HG03520 (cell line): ENCODE results near the gene MRM1.

Experiments used
- ATAC-seq: cut with Tn5 transposase; IDR thresholded peaks from one replicate; pipeline ENCODE4 v1.9.1; 2021; ENCODE audit warnings: mild to moderate bottlenecking, moderate library complexity; ENCODE audit not compliant: unreplicated experiment

The MRM1 gene, protein sequence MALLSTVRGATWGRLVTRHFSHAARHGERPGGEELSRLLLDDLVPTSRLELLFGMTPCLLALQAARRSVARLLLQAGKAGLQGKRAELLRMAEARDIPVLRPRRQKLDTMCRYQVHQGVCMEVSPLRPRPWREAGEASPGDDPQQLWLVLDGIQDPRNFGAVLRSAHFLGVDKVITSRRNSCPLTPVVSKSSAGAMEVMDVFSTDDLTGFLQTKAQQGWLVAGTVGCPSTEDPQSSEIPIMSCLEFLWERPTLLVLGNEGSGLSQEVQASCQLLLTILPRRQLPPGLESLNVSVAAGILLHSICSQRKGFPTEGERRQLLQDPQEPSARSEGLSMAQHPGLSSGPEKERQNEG

DNA sequence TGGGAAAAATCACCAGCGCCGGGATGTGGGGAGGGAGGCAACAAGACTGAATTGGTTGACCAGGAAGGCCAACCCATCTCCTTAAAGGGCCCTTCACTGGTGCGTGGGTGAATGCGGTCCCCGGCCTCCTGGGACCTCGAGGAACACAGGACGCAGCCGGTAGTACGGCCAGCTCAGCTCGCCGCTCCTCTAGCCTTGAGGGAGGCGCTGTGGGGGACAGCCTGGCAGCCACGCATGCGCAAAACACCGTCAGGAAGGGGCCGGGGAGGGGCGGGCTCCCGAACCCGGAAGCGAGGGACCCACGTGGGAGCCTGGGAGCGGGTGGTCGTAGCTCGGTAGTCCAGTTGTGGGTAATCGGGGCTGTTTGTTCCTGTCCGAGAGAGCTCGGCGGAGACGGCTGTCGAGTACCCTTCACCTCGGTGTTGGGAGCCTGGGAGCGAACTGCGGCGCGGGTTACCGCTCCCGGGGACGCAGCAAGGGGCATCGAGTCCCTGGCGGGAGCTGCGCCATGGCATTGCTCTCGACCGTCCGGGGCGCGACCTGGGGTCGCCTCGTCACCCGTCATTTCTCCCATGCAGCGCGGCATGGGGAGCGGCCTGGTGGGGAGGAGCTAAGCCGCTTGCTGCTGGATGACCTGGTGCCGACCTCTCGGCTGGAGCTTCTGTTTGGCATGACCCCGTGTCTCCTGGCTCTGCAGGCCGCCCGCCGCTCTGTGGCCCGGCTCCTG lies at the start of gene MRM1:
Gene MRM1, plus strand, starts transcription at position 281 of the 727 bp plus-strand sequence. Its CDS starts 228 bp downstream, at position 509.
- peak; percentile 71 for ATAC-seq

GRCh38 chr17:36553459-36553858 lies 47.9 kb upstream of the MRM1 start:
- no peak for ATAC-seq

DNA sequence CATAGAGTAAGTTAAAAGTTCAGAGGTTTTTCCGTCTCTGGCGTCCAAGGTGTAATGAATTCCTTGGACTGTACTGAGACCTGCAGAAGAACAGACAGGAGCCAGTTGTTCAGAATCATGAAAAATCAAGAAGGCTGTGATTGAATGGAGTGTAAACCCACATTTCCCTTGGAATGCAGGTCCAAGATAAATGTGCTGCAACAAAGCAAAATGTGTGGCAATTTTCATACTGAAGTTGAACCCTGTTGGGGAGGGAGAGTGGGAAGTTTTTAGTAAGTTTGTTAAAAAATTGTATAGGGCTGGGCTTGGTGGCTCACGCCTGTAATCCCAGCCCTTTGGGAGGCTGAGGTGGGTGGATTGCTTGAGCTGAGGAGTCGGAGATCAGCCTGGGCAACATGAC lies 35.3 kb upstream of the MRM1 start:
- ATAC-seq = no peak

DNA sequence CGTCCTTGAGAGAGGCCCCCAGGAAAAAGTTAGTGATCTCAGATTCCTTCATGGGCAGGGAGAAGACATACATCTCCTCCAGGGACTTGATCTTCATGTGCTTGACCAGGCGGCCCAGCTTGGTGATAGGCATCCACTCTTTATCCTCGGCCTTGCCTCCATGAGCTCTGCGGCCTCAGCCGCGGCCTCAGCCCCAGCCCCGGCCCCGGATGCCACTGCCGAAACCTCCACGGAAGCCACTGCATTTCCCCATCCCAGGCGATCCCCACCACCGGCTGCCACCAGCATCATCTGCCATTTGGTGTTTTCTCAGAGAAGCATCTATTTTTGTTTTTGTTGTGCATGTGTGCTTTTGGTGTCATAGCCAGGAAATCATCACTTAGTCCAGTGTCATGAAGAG lies 26.4 kb upstream of the MRM1 start:
- no peak for ATAC-seq

DNA sequence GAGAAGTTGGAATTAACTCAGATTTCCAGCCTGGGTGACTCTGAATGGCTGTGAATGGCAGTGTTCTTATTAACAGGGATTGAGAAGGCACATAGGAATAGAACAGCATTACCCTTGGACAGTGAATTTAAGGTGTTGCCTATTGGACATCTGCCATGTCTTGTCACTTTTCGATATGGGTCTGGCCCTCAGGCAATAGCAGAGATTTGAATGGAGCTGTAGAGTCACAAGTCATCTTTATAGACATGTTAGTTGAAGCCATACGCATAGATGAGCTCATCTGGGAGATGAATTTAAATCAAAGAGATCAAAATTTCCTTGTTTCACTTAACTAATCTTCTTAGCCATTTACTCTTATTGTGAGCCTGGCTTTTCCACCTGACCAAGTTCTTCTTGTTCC lies 24.6 kb upstream of the MRM1 start:
- ATAC-seq = no peak

DNA sequence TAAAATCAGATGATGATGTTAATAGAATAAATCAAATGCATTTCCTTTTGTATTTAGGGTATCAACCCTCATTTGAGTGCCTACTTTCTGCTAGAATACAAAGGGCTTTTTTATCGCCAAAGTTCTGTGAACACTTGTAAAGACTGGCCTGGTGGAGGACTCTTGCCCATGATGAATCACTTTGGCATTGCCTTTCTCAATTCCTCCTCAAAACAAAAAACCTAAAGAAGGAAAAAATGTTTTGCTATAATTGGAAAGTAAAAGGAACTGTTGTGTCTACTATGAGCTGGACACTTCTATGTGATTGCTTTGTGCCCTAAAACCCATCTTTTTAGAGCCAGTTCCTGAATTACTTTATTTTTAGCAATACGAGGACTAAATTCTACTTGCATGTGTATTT lies 22.7 kb upstream of the MRM1 start:
- ATAC-seq = no peak

GRCh38 chr17:36583787-36584186 lies 17.6 kb upstream of the MRM1 start:
- no peak for ATAC-seq

DNA sequence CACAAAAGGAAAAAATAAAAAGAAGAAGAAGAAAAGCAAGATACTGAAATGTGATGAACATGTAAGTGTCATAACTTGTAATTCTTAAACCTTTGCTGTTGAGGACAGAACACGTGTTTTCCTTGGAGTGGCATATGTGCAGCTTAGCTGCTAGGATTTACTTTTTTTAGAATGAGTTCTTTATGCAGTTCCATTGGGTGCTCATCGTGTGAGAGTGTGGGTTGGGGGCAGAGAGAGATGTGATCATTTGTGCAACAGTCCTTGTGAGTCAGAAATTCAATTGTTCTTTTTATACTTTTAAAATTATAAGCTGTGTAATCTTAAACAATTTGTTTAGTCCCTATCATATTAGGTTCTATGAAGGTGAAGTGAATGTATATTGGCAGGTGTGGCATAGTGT lies 15.2 kb upstream of the MRM1 start:
- ATAC-seq = no peak

GRCh38 chr17:36590082-36590481 lies 11.3 kb upstream of the MRM1 start:
- no peak for ATAC-seq

DNA sequence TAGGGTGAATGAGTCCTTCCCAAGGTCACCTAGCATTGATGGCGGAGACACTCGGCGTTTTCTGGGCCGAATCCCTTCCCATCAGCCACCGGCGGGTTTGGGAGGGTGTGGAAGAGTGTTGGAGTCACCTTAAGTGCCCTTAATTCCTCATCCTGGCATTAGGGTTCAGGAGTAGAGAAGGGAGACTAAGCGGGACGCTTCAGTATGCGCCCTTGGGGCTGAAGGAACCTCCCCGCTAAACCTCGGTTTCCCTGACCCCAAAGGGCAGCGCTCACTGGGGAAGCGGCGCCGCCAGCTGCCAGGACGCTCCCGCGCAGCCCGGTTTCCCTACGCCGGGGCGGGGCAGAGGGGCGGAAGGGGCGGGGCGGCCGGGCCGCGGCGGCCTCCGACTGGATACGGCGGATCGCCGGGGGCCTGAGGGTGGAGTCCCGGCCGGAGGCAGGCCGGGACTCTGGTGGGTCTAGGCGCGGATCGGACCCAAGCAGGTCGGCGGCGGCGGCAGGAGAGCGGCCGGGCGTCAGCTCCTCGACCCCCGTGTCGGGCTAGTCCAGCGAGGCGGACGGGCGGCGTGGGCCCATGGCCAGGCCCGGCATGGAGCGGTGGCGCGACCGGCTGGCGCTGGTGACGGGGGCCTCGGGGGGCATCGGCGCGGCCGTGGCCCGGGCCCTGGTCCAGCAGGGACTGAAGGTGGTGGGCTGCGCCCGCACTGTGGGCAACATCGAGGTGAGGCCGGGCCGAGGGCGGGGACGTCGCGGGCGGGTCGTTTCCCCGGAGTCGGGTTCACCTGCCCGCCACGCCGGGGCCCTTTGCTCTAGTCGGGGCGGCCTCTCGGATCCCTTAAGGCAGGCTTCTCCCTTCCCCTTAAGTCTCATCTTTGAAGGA lies 9.7 kb upstream of the MRM1 start, which contains the start of gene DHRS11:
Gene DHRS11, plus strand, starts transcription at position 446 of the 882 bp plus-strand sequence. Its CDS starts 131 bp downstream, at position 577.
- ATAC-seq = peak; percentile 65

DNA sequence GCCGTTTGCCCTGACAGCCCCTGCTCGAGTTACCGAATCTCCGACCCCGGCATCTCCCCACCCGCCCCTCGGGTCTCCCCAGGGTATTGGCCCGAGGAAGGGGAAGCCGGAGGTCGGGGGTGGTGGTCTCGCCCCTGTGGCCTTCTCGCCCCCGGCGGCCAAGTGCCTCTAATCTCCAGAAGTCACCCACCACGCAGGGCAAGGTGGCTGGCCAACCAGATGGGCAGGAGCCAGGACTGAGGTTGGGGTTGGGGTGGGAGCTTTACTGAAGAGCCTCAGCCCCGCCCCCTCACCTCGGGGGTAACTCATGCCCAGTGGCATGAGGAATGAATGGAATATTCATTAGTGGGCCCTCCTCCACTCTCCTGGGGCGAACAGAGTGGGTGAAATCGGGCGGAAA lies 9.1 kb upstream of the MRM1 start:
- ATAC-seq = peak; percentile 18

- no peak for ATAC-seq
Observed at GRCh38 chr17:36592716-36593321, 8.6 kb upstream of the MRM1 start.

- ATAC-seq = no peak
Observed at GRCh38 chr17:36593656-36594316, 7.6 kb upstream of the MRM1 start.

GRCh38 chr17:36594626-36595401 lies 6.6 kb upstream of the MRM1 start:
- ATAC-seq = no peak

DNA sequence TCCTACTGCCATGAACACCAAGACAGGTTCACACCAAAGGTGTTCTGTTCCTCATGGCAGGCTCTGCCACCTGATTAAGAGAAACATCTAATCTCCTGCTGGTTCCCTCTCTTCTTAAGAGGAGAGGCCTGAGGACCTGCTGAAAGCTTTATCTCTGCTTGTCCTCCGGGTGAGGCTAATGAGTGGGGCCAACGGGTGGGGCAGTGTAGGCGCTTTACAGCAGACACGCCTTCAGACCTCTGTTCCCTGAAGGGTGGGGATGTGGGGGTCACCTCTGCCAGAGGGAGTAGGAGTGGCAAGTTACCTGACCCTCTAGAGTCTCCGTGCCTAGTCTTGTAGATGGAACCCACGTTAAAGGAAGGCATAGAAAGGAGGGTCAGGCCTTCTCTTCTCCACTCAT lies 4.2 kb upstream of the MRM1 start:
- no peak for ATAC-seq

GRCh38 chr17:36597866-36598777 lies 3.3 kb upstream of the MRM1 start:
- ATAC-seq = no peak

- no peak for ATAC-seq
Observed at GRCh38 chr17:36598951-36599401, 2.4 kb upstream of the MRM1 start.

- ATAC-seq = no peak
Observed at GRCh38 chr17:36599546-36600250, 1.7 kb upstream of the MRM1 start.
